Measurements from ENCODE around the gene SRSF9.
"Not testable (repeated sequence)": the region's sequence is repeated elsewhere in the genome, so short reads cannot be mapped to it uniquely, and the experiment has no call there.

SRSF9 gene

DNA sequence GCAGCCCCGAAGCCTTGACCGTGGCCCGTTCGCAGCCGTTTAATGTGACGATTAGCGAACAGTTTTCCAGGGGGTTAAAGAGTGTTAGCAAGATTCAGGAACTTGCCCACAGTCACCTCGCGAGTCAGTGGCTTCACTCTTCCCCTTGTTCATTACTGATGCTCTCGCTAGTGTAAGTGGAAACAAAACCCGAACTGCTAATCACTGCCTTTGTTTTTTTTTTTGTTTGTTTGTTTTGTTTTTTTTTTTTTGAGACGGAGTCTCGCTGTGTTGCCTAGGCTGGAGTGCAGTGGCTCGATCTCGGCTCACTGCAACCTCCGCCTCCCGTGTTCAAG, 22.7 kb downstream of the SRSF9 start:
- DNase-seq, result not testable (repeated sequence)

DNA sequence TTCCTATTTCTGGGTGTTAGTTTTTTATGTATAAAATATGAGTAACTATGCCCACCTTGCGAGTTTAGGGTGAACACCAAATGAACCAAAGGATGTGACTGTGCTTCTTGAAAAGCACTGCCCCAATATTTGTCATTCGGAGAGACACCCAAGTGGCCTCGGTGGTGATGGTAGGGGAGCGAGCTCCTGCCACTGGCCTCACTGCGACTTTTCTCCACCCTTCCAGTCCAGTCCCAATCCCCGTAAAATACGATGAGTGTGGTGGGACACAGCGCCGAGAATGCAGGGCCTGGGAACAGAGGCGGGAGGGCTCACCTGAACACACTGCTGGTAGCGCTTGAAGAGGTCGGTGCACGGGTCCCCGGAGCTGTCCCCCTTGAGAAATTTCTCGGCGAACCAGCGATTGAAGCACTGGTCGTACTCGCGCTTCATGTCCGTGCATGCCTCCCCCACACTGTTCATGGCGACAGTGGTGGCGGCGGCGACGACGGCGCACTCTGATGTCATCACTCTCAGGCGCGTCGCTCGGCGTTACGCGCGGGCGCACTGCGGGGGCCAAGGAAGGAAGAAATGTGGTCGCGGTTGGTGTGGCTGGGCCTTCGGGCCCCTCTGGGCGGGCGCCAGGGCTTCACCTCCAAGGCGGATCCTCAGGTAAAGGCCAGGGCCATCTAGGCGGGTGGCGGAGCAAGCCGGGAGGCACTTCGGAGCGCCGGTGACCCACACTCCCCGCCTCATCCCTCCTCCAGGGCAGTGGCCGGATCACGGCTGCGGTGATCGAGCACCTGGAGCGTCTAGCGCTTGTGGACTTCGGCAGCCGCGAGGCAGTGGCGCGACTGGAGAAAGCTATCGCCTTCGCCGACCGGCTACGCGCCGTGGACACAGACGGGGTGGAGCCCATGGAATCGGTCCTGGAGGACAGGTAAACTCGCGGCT, 23.4 kb downstream of the SRSF9 start, which contains the start of the genes GATC and TRIAP1:
TSS of gene GATC (plus strand) at position 534 of the 933 bp plus-strand sequence. CDS start at position 571, 37 bp downstream.
TSS of gene TRIAP1 (minus strand) at position 474 of the 933 bp plus-strand sequence. CDS start at position 462, 12 bp downstream.
- DNase-seq, result peak; percentile 75

GRCh38 chr12:120444676-120445075, 24.9 kb downstream of the SRSF9 start:
- DNase-seq, result no peak

DNA sequence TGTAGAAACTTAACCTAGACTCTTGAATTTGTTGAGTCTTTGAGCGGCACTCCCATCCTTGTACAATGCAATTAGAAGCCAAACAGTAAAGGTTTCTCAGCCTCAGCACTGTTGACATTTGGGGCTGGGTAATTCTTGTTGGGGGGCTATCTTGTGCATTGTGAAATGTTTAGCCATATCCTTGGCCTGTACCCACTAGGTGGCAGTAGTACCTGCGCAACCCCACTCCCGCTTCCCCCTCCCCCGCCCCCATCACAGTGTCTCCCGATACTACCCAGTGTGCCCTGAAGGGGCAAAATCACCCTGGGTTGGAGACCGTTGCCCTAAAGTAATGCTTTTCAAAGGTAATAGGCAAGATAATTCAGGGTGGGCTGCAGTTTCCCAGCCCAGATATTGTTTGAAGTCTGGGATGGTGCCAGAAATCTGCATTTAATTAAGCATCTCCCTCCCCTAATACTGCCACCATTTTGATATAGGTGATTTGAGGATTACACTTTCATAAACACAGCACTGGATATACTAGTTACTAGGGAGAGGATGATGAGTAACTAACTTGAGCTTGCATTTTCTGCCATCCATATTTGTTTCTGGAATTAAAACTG, 29.8 kb downstream of the SRSF9 start:
- peak; percentile 58 for DNase-seq

GRCh38 chr12:120438495-120439198, 30.9 kb downstream of the SRSF9 start:
- no peak for DNase-seq

GRCh38 chr12:120437735-120438494, 31.6 kb downstream of the SRSF9 start, which contains the start of gene COX6A1:
Gene COX6A1, plus strand, starts transcription at chr12:120438113. Its CDS starts 14 bp downstream, at chr12:120438127.
- DNase-seq, result peak; percentile 100

- no peak for DNase-seq
Observed at GRCh38 chr12:120432772-120433525, 36.6 kb downstream of the SRSF9 start.

DNA sequence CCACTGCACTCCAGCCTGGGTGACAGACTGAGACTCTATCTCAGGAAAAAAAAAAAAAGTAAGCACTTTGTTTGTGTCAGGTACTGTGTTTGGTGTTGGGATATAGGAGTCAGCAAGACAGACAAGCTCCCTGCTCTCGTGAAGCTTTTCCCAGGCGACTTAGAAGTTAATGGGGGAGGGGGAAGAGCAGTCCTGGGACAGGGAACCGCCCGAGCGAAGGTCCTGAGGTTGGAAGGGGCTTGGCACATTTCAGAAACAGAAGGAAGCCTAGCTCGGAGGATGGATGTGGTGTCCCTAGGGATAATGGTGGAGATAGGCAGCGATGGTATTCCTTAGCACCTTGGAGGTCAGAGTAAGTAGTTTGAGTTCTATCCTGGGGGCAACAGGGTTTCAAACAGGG, 40.2 kb downstream of the SRSF9 start:
- no peak for DNase-seq

GRCh38 chr12:120428597-120429229, 40.8 kb downstream of the SRSF9 start:
- no peak for DNase-seq

- DNase-seq, result no peak
Observed at GRCh38 chr12:120425797-120426196, 43.8 kb downstream of the SRSF9 start.

DNA sequence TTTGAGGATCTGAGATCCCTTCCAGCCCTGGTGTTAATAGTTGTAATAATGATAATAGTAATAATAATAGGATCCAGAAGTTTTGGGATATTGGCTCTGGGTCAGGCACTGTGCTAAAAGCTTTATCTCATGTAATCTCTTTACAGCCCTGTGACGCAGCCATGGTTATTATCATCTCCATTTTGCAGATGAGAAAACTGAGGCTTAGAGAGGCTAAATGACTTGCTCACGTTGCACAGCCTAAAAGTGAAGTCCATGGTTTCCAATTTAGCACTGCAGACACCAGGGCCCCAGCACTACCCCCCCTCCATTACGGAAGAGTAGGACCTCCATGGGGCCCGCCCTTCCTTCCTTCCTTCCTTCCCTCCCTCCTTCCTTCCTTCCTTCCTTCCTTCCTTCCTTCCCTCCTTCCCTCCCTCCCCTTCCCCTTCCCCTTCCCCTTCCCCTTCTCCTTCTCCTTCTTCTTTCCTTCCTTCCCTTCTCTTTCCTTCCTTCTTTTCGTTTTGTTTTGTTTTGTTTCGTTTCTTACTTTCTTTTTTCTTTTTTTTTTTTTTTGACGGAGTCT, 46.6 kb downstream of the SRSF9 start:
- DNase-seq, result no peak

DNA sequence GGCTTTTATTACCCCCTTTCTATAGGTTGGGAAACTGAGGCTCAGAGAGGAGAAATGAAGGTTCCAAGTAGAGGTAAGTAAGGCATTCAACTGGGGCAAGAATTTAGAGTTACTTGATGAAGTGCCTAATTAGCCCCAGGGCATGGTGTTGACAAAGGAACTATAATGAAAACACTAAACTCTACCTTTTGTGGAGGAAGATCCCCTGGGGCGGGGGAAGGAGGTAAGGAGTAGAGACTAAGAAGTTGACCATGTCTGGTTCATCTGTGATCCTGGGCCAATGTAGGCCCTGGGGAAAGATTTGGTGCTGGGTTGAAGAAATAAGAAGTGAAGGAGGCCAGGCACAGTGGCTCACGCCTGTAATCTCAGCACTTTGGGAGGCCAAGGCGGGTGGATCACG, 47.8 kb downstream of the SRSF9 start:
- no peak for DNase-seq

- DNase-seq, result no peak
Observed at GRCh38 chr12:120417917-120418580, 51.5 kb downstream of the SRSF9 start.

- DNase-seq, result no peak
Observed at GRCh38 chr12:120416490-120417216, 52.9 kb downstream of the SRSF9 start.

- no peak for DNase-seq
Observed at GRCh38 chr12:120413901-120414695, 55.5 kb downstream of the SRSF9 start.

DNA sequence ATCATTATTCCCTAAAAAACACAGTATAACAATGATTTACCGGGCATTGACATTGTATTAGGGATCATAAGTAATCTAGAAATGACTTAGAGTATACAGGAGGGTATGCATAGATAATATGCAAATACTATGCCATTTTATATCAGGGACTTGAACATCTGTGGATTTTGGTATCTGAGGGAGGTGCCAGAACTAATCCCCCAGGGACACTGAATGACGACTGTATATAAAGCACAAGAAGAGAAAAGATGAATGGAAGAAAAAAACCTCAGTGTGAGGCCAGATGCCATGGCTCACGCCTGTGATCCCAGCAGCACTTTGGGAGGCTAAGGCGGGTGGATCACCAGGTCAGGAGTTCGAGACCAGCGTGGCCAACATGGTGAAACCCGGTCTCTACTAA, 57.1 kb downstream of the SRSF9 start:
- DNase-seq, result no peak

All from NCI-H1105 treated with DMSO at 0.1 percent for 48 hours (cell line).